ENCODE measurements around the gene SH3BP5.

DNA sequence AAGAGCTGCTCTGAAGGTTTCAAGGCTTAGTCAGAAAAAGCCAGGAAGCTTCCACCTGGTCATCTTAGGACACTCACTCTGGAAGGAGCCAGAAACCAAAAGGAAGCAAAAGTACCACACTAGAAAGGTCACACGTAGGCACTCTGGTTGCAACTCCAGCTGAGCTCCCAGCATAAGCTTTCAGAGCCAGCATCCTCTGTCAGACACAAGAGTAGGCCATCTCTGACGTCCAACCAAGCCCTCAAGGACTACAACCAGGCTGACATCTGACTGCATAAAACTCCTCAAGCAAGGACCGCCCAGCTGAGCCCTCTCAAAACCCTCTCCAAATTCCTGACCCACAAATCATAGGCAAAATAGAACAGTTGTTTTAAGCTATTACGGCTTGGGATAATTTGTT, 12.8 kb downstream of the SH3BP5 start:
- no peak for TF ChIP-seq RCOR1 (IDR thresholded peaks at IDR 0.05; ENCODE audit: low read length)
- TF ChIP-seq, protein P1, sequence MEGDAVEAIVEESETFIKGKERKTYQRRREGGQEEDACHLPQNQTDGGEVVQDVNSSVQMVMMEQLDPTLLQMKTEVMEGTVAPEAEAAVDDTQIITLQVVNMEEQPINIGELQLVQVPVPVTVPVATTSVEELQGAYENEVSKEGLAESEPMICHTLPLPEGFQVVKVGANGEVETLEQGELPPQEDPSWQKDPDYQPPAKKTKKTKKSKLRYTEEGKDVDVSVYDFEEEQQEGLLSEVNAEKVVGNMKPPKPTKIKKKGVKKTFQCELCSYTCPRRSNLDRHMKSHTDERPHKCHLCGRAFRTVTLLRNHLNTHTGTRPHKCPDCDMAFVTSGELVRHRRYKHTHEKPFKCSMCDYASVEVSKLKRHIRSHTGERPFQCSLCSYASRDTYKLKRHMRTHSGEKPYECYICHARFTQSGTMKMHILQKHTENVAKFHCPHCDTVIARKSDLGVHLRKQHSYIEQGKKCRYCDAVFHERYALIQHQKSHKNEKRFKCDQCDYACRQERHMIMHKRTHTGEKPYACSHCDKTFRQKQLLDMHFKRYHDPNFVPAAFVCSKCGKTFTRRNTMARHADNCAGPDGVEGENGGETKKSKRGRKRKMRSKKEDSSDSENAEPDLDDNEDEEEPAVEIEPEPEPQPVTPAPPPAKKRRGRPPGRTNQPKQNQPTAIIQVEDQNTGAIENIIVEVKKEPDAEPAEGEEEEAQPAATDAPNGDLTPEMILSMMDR (IDR thresholded peaks at IDR 0.05), result no peak
- no peak for TF ChIP-seq EP300 (IDR thresholded peaks at IDR 0.05; ENCODE audit: borderline replicate concordance in 1 of 2, low read depth in 1 of 2, low read length in 1 of 2)
- no peak for TF ChIP-seq ZBTB33 (IDR thresholded peaks at IDR 0.05; ENCODE audit: borderline replicate concordance, low read depth)
- TF ChIP-seq RFX5 (IDR thresholded peaks at IDR 0.05; ENCODE audit: low read length), result no peak
- no peak for TF ChIP-seq TCF12 (IDR thresholded peaks at IDR 0.05)
- TF ChIP-seq POLR2AphosphoS5 (IDR thresholded peaks at IDR 0.05; ENCODE audit: low read depth, low read length), result no peak
- TF ChIP-seq TAF1 (IDR thresholded peaks at IDR 0.05; ENCODE audit: borderline replicate concordance, low read depth, low read length), result no peak
